GM23338 (cell line): ENCODE data around the gene ZPLD1.

Experiments used
- CREB1 ChIP-seq: fragments of 250-450 bp; sonication (Bioruptor Pico); IDR thresholded peaks from 2 replicates; pipeline ENCODE4 v1.5.0; 2020; ENCODE audit warnings: low read depth, mild to moderate bottlenecking, moderate library complexity
- CTCF ChIP-seq, 2 experiments: fragments of 200-600 bp in 1 of 2; sonication (generic) in 1 of 2; conservative IDR thresholded peaks; 2 replicates each; pipeline versions ENCODE4 v1.5.1 to v1.6.1; 2016 to 2017; ENCODE audit warnings: antibody characterized with exemption in 2 of 2, low read depth in 2 of 2, mild to moderate bottlenecking in 2 of 2, moderate library complexity in 1 of 2
- EZH2 ChIP-seq: fragments of 200-600 bp; sonication (generic); IDR thresholded peaks from one replicate; pipeline ENCODE4 v1.8.0; 2017; ENCODE audit warnings: antibody characterized with exemption, mild to moderate bottlenecking, low read depth; ENCODE audit not compliant: unreplicated experiment
- EZH2phosphoT487 ChIP-seq: fragments of 200-600 bp; sonication (generic); IDR thresholded peaks from one replicate; pipeline ENCODE4 v1.8.1; 2018; ENCODE audit warnings: antibody characterized with exemption; ENCODE audit not compliant: unreplicated experiment
- JUNB ChIP-seq: IDR thresholded peaks from one replicate; pipeline ENCODE4 v1.6.1; 2016; ENCODE audit warnings: antibody characterized with exemption; ENCODE audit not compliant: unreplicated experiment
- NANOG ChIP-seq: IDR thresholded peaks from 2 replicates; pipeline ENCODE4 v1.6.1; 2016; ENCODE audit warnings: antibody characterized with exemption, borderline replicate concordance
- POLR2AphosphoS5 ChIP-seq: IDR thresholded peaks from 2 replicates; pipeline ENCODE4 v1.6.1; 2016; ENCODE audit warnings: antibody characterized with exemption, low read depth
- STAT1 ChIP-seq: IDR thresholded peaks from one replicate; pipeline ENCODE4 v1.6.1; 2016; ENCODE audit warnings: antibody characterized with exemption; ENCODE audit not compliant: unreplicated experiment
- ZNF114 ChIP-seq: fragments of 250-450 bp; sonication (Bioruptor Pico); IDR thresholded peaks from 2 replicates; pipeline ENCODE4 v1.5.0; 2020; ENCODE audit warnings: mild to moderate bottlenecking, moderate library complexity
- ZNF331 ChIP-seq: fragments of 250-450 bp; sonication (Bioruptor Pico); IDR thresholded peaks from 2 replicates; pipeline ENCODE4 v1.5.0; 2020; ENCODE audit warnings: low read depth, mild to moderate bottlenecking, moderate library complexity
- TF ChIP-seq, protein P1 (sequence below): IDR thresholded peaks from one replicate; pipeline ENCODE4 v1.6.1; 2018; ENCODE audit warnings: antibody characterized with exemption; ENCODE audit not compliant: unreplicated experiment
- TF ChIP-seq, protein P2 (sequence below): IDR thresholded peaks from 2 replicates; pipeline ENCODE4 v1.6.1; 2016; ENCODE audit warnings: antibody characterized with exemption

- TF ChIP-seq EZH2 (no peak), CTCF (conservative IDR thresholded peaks at IDR 0.05; ENCODE audit: low read depth in 2 of 2) (no peak), POLR2AphosphoS5 (no peak), ZNF114 (CRISPR knock-in tag) (no peak), EZH2phosphoT487 (no peak), CREB1 (no peak), NANOG (no peak), STAT1 (no peak), ZNF331 (no peak), JUNB (no peak)
- TF ChIP-seq, protein P1, sequence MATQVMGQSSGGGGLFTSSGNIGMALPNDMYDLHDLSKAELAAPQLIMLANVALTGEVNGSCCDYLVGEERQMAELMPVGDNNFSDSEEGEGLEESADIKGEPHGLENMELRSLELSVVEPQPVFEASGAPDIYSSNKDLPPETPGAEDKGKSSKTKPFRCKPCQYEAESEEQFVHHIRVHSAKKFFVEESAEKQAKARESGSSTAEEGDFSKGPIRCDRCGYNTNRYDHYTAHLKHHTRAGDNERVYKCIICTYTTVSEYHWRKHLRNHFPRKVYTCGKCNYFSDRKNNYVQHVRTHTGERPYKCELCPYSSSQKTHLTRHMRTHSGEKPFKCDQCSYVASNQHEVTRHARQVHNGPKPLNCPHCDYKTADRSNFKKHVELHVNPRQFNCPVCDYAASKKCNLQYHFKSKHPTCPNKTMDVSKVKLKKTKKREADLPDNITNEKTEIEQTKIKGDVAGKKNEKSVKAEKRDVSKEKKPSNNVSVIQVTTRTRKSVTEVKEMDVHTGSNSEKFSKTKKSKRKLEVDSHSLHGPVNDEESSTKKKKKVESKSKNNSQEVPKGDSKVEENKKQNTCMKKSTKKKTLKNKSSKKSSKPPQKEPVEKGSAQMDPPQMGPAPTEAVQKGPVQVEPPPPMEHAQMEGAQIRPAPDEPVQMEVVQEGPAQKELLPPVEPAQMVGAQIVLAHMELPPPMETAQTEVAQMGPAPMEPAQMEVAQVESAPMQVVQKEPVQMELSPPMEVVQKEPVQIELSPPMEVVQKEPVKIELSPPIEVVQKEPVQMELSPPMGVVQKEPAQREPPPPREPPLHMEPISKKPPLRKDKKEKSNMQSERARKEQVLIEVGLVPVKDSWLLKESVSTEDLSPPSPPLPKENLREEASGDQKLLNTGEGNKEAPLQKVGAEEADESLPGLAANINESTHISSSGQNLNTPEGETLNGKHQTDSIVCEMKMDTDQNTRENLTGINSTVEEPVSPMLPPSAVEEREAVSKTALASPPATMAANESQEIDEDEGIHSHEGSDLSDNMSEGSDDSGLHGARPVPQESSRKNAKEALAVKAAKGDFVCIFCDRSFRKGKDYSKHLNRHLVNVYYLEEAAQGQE = no peak
- TF ChIP-seq, protein P2, sequence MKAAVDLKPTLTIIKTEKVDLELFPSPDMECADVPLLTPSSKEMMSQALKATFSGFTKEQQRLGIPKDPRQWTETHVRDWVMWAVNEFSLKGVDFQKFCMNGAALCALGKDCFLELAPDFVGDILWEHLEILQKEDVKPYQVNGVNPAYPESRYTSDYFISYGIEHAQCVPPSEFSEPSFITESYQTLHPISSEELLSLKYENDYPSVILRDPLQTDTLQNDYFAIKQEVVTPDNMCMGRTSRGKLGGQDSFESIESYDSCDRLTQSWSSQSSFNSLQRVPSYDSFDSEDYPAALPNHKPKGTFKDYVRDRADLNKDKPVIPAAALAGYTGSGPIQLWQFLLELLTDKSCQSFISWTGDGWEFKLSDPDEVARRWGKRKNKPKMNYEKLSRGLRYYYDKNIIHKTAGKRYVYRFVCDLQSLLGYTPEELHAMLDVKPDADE = no peak
Measured at GRCh38 chr3:102390916-102391315, 43.9 kb upstream of the ZPLD1 start.
